Measurements from ENCODE around the gene WDR90. TPM values are rescaled to one million over a fixed set of nuclear protein-coding genes. Genes with fewer than 3 reads are reported as not detected.
A peak's percentile ranks its signal among the peaks of the same experiment; 100 is the strongest.

WDR90 gene
- total RNA-seq, 1 experiment from 2014 or later: 14.6 TPM

- DNase-seq (ENCODE audit: extremely low read depth, low read depth): no peak
Measured at GRCh38 chr16:625977-626765, 23.0 kb upstream of the WDR90 start.

- DNase-seq (ENCODE audit: extremely low read depth, low read depth): peak; percentile 30
Measured at GRCh38 chr16:626787-627453, 22.2 kb upstream of the WDR90 start.

- DNase-seq (ENCODE audit: extremely low read depth, low read depth): no peak
Measured at GRCh38 chr16:627454-628239, 21.5 kb upstream of the WDR90 start.

- no peak for DNase-seq (ENCODE audit: extremely low read depth, low read depth)
Measured at GRCh38 chr16:628321-629061, 20.7 kb upstream of the WDR90 start.

GRCh38 chr16:629185-629832 lies 19.9 kb upstream of the WDR90 start:
- DNase-seq (ENCODE audit: extremely low read depth, low read depth): no peak

- no peak for DNase-seq (ENCODE audit: extremely low read depth, low read depth)
Measured at GRCh38 chr16:629833-630248, 19.3 kb upstream of the WDR90 start.

GRCh38 chr16:630249-630814 lies 18.8 kb upstream of the WDR90 start:
- no peak for DNase-seq (ENCODE audit: extremely low read depth, low read depth)

GRCh38 chr16:630815-631405 lies 18.3 kb upstream of the WDR90 start, which contains the start of gene WFIKKN1:
Gene WFIKKN1, plus strand, starts transcription at chr16:630985. Its CDS starts 269 bp downstream, at chr16:631254.
- DNase-seq (ENCODE audit: extremely low read depth, low read depth): no peak

- DNase-seq (ENCODE audit: extremely low read depth, low read depth): no peak
Measured at GRCh38 chr16:631808-632358, 17.3 kb upstream of the WDR90 start.

GRCh38 chr16:632486-633335 lies 16.5 kb upstream of the WDR90 start:
- no peak for DNase-seq (ENCODE audit: extremely low read depth, low read depth)

GRCh38 chr16:633336-634050 lies 15.7 kb upstream of the WDR90 start:
- no peak for DNase-seq (ENCODE audit: extremely low read depth, low read depth)

- DNase-seq (ENCODE audit: extremely low read depth, low read depth): no peak
Measured at GRCh38 chr16:634051-634670, 15.0 kb upstream of the WDR90 start.

- no peak for DNase-seq (ENCODE audit: extremely low read depth, low read depth)
Measured at GRCh38 chr16:634996-635395, 14.2 kb upstream of the WDR90 start.

GRCh38 chr16:635573-636205 lies 13.5 kb upstream of the WDR90 start:
- DNase-seq (ENCODE audit: extremely low read depth, low read depth): no peak

GRCh38 chr16:636206-637080 lies 12.7 kb upstream of the WDR90 start, which contains the start of gene METTL26:
Gene METTL26, minus strand, starts transcription at chr16:636305. Its CDS starts 15 bp downstream, at chr16:636290.
- DNase-seq (ENCODE audit: extremely low read depth, low read depth): peak; percentile 94

Measured in NCI-H460 (cell line).